ENCODE measurements around the gene DGKB.

The DGKB gene

GRCh38 chr7:14438366-14438765, 464.2 kb downstream of the DGKB start:
- DNase-seq = no peak

GRCh38 chr7:14436878-14437277, 465.7 kb downstream of the DGKB start:
- no peak for DNase-seq

GRCh38 chr7:14432924-14433323, 469.6 kb downstream of the DGKB start:
- DNase-seq = no peak

- no peak for DNase-seq
These were observed 471.6 kb downstream of the DGKB start for GRCh38 chr7:14430926-14431325.

GRCh38 chr7:14425559-14425958, 477.0 kb downstream of the DGKB start:
- no peak for DNase-seq

- no peak for DNase-seq
These were observed 477.9 kb downstream of the DGKB start for GRCh38 chr7:14424675-14425074.

- DNase-seq = no peak
These were observed 481.8 kb downstream of the DGKB start for GRCh38 chr7:14420768-14421167.

GRCh38 chr7:14419531-14419930, 483.0 kb downstream of the DGKB start:
- no peak for DNase-seq

GRCh38 chr7:14418633-14419032, 483.9 kb downstream of the DGKB start:
- DNase-seq = no peak

GRCh38 chr7:14414274-14414986, 488.1 kb downstream of the DGKB start:
- no peak for DNase-seq

- DNase-seq = no peak
These were observed 495.1 kb downstream of the DGKB start for GRCh38 chr7:14407246-14408015.

- DNase-seq = no peak
These were observed 499.0 kb downstream of the DGKB start for GRCh38 chr7:14403587-14403986.

- no peak for DNase-seq
These were observed 502.3 kb downstream of the DGKB start for GRCh38 chr7:14400271-14400670.

- DNase-seq = no peak
These were observed 504.0 kb downstream of the DGKB start for GRCh38 chr7:14398526-14398925.

GRCh38 chr7:14395860-14396259, 506.7 kb downstream of the DGKB start:
- no peak for DNase-seq

- no peak for DNase-seq
These were observed 507.8 kb downstream of the DGKB start for GRCh38 chr7:14394786-14395185.

- DNase-seq = no peak
These were observed 513.0 kb downstream of the DGKB start for GRCh38 chr7:14389595-14389994.

GRCh38 chr7:14389181-14389591, 513.4 kb downstream of the DGKB start:
- no peak for DNase-seq

- no peak for DNase-seq
These were observed 517.5 kb downstream of the DGKB start for GRCh38 chr7:14385074-14385473.

GRCh38 chr7:14381936-14382335, 520.6 kb downstream of the DGKB start:
- no peak for DNase-seq

- DNase-seq = no peak
These were observed 521.2 kb downstream of the DGKB start for GRCh38 chr7:14381306-14381705.

- DNase-seq = no peak
These were observed 521.7 kb downstream of the DGKB start for GRCh38 chr7:14380881-14381280.

GRCh38 chr7:14377646-14378266, 524.8 kb downstream of the DGKB start:
- no peak for DNase-seq

GRCh38 chr7:14376711-14377110, 525.8 kb downstream of the DGKB start:
- no peak for DNase-seq
